A673 (cell line): Measurements from ENCODE around the gene ZNF446.

Source experiments
- EZH2 ChIP-seq: fragments of 200-600 bp; sonication (generic); IDR thresholded peaks from 2 replicates; pipeline ENCODE4 v1.6.1; 2017; ENCODE audit warnings: borderline replicate concordance, low read depth, mild to moderate bottlenecking, mixed read lengths, antibody characterized with exemption, low read length; ENCODE audit not compliant: poor library complexity, severe bottlenecking
- TF ChIP-seq, protein P1 (sequence below): fragments of 300-800, 200-600 bp; sonication (generic); conservative IDR thresholded peaks from 2 replicates; pipeline ENCODE4 v1.5.1; 2017; ENCODE audit warnings: low read depth, mild to moderate bottlenecking, antibody characterized with exemption, low read length, moderate library complexity, mixed read lengths

DNA sequence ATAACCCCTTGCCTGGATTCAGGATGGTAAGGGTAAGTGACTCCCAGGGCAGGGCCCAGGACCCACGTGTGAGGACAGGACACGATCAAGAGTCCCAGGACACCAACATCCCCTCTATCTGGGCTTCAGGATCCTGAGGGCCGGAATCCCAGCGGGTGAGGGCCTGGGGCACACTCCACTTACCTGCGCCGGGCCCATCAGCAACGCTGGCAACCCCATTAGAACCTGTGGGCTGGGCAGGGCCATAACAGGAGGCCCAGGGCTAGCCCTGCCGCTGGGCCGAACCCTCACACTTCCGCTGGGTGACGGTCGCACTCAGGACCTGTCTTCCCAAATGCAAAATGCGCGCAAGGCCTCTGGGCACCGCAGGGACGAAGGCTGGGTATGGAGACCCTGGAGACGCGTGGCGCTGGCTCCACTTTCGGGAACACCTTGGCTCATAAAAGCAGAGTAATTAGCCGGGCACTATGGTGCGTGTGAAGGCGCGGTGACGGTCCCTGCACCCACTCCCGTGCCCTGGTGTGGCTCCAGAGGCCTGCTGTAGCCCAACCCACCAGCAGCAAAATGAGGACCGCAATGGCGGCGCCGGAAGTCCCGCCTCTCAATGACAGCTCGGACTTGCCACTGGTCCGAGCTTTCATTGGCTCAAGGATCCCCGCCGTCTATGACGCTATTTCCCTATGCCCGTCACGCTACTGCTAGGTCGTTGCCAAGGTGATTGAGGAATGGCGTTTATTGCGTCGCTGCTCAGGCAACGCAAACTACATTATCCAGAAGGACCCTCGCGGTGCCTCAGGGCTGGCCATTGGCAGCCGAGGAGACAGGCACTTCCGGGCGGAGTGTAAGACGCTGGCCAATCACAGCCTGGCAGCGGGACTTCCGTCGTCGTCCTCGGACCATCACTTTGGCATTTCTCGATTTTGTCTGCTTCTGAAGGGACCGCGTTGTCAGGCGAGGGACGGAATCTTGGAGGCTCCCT is 36.3 kb upstream of the ZNF446 start, which contains the start of gene ZNF132:
- TF ChIP-seq, protein P1, sequence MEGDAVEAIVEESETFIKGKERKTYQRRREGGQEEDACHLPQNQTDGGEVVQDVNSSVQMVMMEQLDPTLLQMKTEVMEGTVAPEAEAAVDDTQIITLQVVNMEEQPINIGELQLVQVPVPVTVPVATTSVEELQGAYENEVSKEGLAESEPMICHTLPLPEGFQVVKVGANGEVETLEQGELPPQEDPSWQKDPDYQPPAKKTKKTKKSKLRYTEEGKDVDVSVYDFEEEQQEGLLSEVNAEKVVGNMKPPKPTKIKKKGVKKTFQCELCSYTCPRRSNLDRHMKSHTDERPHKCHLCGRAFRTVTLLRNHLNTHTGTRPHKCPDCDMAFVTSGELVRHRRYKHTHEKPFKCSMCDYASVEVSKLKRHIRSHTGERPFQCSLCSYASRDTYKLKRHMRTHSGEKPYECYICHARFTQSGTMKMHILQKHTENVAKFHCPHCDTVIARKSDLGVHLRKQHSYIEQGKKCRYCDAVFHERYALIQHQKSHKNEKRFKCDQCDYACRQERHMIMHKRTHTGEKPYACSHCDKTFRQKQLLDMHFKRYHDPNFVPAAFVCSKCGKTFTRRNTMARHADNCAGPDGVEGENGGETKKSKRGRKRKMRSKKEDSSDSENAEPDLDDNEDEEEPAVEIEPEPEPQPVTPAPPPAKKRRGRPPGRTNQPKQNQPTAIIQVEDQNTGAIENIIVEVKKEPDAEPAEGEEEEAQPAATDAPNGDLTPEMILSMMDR, result no peak
- no peak for TF ChIP-seq EZH2
